Cardiac muscle cell (in vitro differentiated cells and primary cell): Measurements from ENCODE around the gene SLC35B4. TPM values are rescaled to one million over a fixed set of nuclear protein-coding genes. Genes with fewer than 3 reads are reported as not detected.

ENCODE experiments used
- DNase-seq, 2 donors: peaks; one replicate each; pipeline versions ENCODE4 v3.0.0 to v3.0.0-alpha.2; 2010 to 2017; ENCODE audit warnings: low read depth in 1 of 2, low spot score in 1 of 2
- H3K27ac ChIP-seq: fragments of 200-600 bp; sonication (generic); 2 replicates; pipeline ENCODE4 v1.5.1; 2016
- H3K27me3 ChIP-seq: fragments of 200-600 bp; sonication (generic); 2 replicates; pipeline ENCODE4 v1.6.0; 2016; ENCODE audit warnings: control low read depth
- H3K36me3 ChIP-seq: fragments of 200-600 bp; sonication (generic); 2 replicates; pipeline ENCODE4 v1.5.1; 2016; ENCODE audit warnings: control low read depth
- H3K4me1 ChIP-seq: fragments of 200-600 bp; sonication (generic); 2 replicates; pipeline ENCODE4 v1.8.1; 2017; ENCODE audit warnings: low read depth, mild to moderate bottlenecking, mixed run types
- H3K4me3 ChIP-seq: fragments of 200-600 bp; sonication (generic); 2 replicates; pipeline ENCODE4 v1.5.1; 2016; ENCODE audit warnings: mild to moderate bottlenecking
- H3K9me3 ChIP-seq: fragments of 200-600 bp; sonication (generic); 2 replicates; pipeline ENCODE4 v1.5.1; 2017; ENCODE audit warnings: low read depth, mild to moderate bottlenecking, control low read depth
- CTCF ChIP-seq: IDR thresholded peaks from 2 replicates; pipeline ENCODE4 v1.5.1; 2012; ENCODE audit warnings: low read depth, mild to moderate bottlenecking, low read length
- polyA plus RNA-seq: library from polyadenylated mRNA; unstranded; fragments of >200 nt; fragmentation: Nextera tagmentation; extraction: Ambion mirVana; gene quantifications from 2 replicates; pipeline ENCODE4 v1.2.1, GENCODE V29; 2016
- total RNA-seq: library from RNA; depleted of rRNA; stranded (reverse); fragments of >200 nt; gene quantifications from 2 replicates; pipeline ENCODE4 v1.2.3, GENCODE V29; 2016

SLC35B4 gene
- total and polyA plus RNA-seq, 2 experiments from 2014 or later: 7.1 to 16.8 TPM

- Histone ChIP-seq H3K27ac (no peak overlapping the region), H3K36me3 (no peaks in the 10 kb centered on the region), H3K9me3 (no peaks in the 10 kb centered on the region), H3K27me3 (no peaks in the 10 kb centered on the region), H3K4me1 (no peaks in the 10 kb centered on the region), H3K4me3 (no peak overlapping the region)
- TF ChIP-seq CTCF: no peak
- no peak for DNase-seq
Observed at GRCh38 chr7:134353411-134353810, 36.7 kb upstream of the SLC35B4 start.

GRCh38 chr7:134351424-134351823 lies 34.7 kb upstream of the SLC35B4 start:
- Histone ChIP-seq H3K27me3 (no peaks in the 10 kb centered on the region), H3K36me3 (no peaks in the 10 kb centered on the region), H3K9me3 (no peaks in the 10 kb centered on the region), H3K4me1 (no peaks in the 10 kb centered on the region), H3K4me3 (no peak overlapping the region), H3K27ac (no peak overlapping the region)
- TF ChIP-seq CTCF: no peak
- DNase-seq: no peak

- no peak overlapping the region for H3K4me3 ChIP-seq
- no peaks in the 10 kb centered on the region for H3K9me3 ChIP-seq
- no peaks in the 10 kb centered on the region for H3K27me3 ChIP-seq
- H3K4me1 ChIP-seq: no peaks in the 10 kb centered on the region
- H3K27ac ChIP-seq: no peak overlapping the region
- TF ChIP-seq CTCF: no peak
- DNase-seq: no peak
- no peaks in the 10 kb centered on the region for H3K36me3 ChIP-seq
Observed at GRCh38 chr7:134350709-134351108, 34.0 kb upstream of the SLC35B4 start.

- no peaks in the 10 kb centered on the region for H3K4me1 ChIP-seq
- DNase-seq: no peak
- no peak overlapping the region for H3K4me3 ChIP-seq
- no peaks in the 10 kb centered on the region for H3K27me3 ChIP-seq
- H3K27ac ChIP-seq: no peak overlapping the region
- TF ChIP-seq CTCF: no peak
- H3K9me3 ChIP-seq: no peaks in the 10 kb centered on the region
- H3K36me3 ChIP-seq: no peaks in the 10 kb centered on the region
Observed at GRCh38 chr7:134347567-134347966, 30.8 kb upstream of the SLC35B4 start.

GRCh38 chr7:134343796-134344195 lies 27.1 kb upstream of the SLC35B4 start:
- no peak for DNase-seq
- no peaks in the 10 kb centered on the region for H3K27me3 ChIP-seq
- no peak for TF ChIP-seq CTCF
- H3K4me3 ChIP-seq: no peak overlapping the region
- H3K4me1 ChIP-seq: no peaks in the 10 kb centered on the region
- H3K36me3 ChIP-seq: no peaks in the 10 kb centered on the region
- no peaks in the 10 kb centered on the region for H3K9me3 ChIP-seq
- no peak overlapping the region for H3K27ac ChIP-seq

GRCh38 chr7:134343136-134343535 lies 26.4 kb upstream of the SLC35B4 start:
- H3K4me1 ChIP-seq: no peaks in the 10 kb centered on the region
- H3K9me3 ChIP-seq: no peaks in the 10 kb centered on the region
- no peaks in the 10 kb centered on the region for H3K36me3 ChIP-seq
- TF ChIP-seq CTCF: no peak
- no peak for DNase-seq
- H3K27ac ChIP-seq: no peak overlapping the region
- no peak overlapping the region for H3K4me3 ChIP-seq
- H3K27me3 ChIP-seq: no peaks in the 10 kb centered on the region
